K562 (cell line): ENCODE results near the gene ZNF140. TPM values are rescaled to one million over a fixed set of nuclear protein-coding genes. Genes with fewer than 3 reads are reported as not detected.

ENCODE experiments used
- ADNP ChIP-seq: fragments of 200-800 bp; sonication (Bioruptor generic); IDR thresholded peaks from 2 replicates; pipeline ENCODE4 v1.6.1; 2016; ENCODE audit warnings: missing genetic modification characterization, missing compliant biosample characterization
- ARID2 ChIP-seq: fragments of 450-650 bp; IDR thresholded peaks from 2 replicates; pipeline ENCODE4 v1.6.1; 2017; ENCODE audit warnings: antibody characterized with exemption, mild to moderate bottlenecking
- CBX2 ChIP-seq: fragments of 200-600 bp; sonication (generic); IDR thresholded peaks from one replicate; pipeline ENCODE4 v1.6.1; 2012; ENCODE audit warnings: mild to moderate bottlenecking, low read length, inconsistent platforms; ENCODE audit not compliant: insufficient read depth, poor library complexity, severe bottlenecking
- EHMT2 ChIP-seq: fragments of 450-650 bp; IDR thresholded peaks from 2 replicates; pipeline ENCODE4 v1.6.1; 2018; ENCODE audit warnings: antibody characterized with exemption
- ESRRB ChIP-seq: fragments of 250-450 bp; sonication (Bioruptor Pico); IDR thresholded peaks from 2 replicates; pipeline ENCODE4 v1.5.0; 2020; ENCODE audit warnings: mild to moderate bottlenecking, moderate library complexity, borderline replicate concordance
- GATAD2A ChIP-seq: fragments of 450-650 bp; IDR thresholded peaks from 2 replicates; pipeline ENCODE4 v1.6.1; 2017
- HNRNPLL ChIP-seq: fragments of 200-400 bp; formaldehyde crosslinking; IDR thresholded peaks from 2 replicates; pipeline ENCODE4 v1.6.1; 2017; ENCODE audit warnings: low read length, low read depth, mild to moderate bottlenecking; ENCODE audit not compliant: poor library complexity, severe bottlenecking
- LCOR ChIP-seq: sonication (generic); formaldehyde crosslinking; IDR thresholded peaks from 2 replicates; pipeline ENCODE4 v1.8.0; 2022; ENCODE audit warnings: mild to moderate bottlenecking, missing genetic modification reagents
- RAD21 ChIP-seq, 2 experiments: fragments of 250-450 bp in 1 of 2; fragments of 450-650 bp in 1 of 2; sonication (Bioruptor Pico) in 1 of 2; formaldehyde crosslinking in 1 of 2; IDR thresholded peaks in 1 of 2; conservative IDR thresholded peaks in 1 of 2; 2 replicates each; pipeline versions ENCODE4 v1.4.0 to v1.8.0; 2020 to 2022; ENCODE audit warnings: mild to moderate bottlenecking in 2 of 2, moderate library complexity in 1 of 2
- ZNF133 ChIP-seq: fragments of 250-450 bp; sonication (Bioruptor Pico); IDR thresholded peaks from 2 replicates; pipeline ENCODE4 v1.4.0; 2020; ENCODE audit warnings: mild to moderate bottlenecking
- ZNF175 ChIP-seq: fragments of 200-800 bp; sonication (Bioruptor generic); IDR thresholded peaks from 2 replicates; pipeline ENCODE4 v1.6.1; 2016; ENCODE audit warnings: low read depth, mild to moderate bottlenecking, missing genetic modification characterization, missing compliant biosample characterization
- ZNF232 ChIP-seq: sonication (generic); formaldehyde crosslinking; IDR thresholded peaks from 2 replicates; pipeline ENCODE4 v1.8.0; 2022; ENCODE audit warnings: mild to moderate bottlenecking, missing genetic modification reagents
- ZNF707 ChIP-seq: fragments of 250-450 bp; sonication (Bioruptor Pico); conservative IDR thresholded peaks from 2 replicates; pipeline ENCODE4 v1.8.0; 2022; ENCODE audit warnings: inconsistent platforms, mild to moderate bottlenecking, moderate library complexity
- ZNF766 ChIP-seq: fragments of 200-800 bp; sonication (Bioruptor generic); conservative IDR thresholded peaks from 2 replicates; pipeline ENCODE4 v1.6.1; 2016; ENCODE audit warnings: missing genetic modification characterization, missing compliant biosample characterization
- polyA plus RNA-seq, 8 experiments: library from polyadenylated mRNA; depleted of rRNA in 4 of 8; stranded (reverse) in 5 of 8; unstranded in 3 of 8; fragments of >200 nt; fragmentation: Nextera tagmentation in 2 of 8; fragmentation: Illumina TruSeq in 1 of 8; extraction: Ambion mirVana in 2 of 8; extraction: Trizol in 1 of 8; gene quantifications; 2 replicates each; pipeline versions ENCODE4 v1.2.1 to v1.2.3, GENCODE V29; 2011 to 2014; ENCODE audit warnings: inconsistent platforms in 1 of 8, missing spikeins in 1 of 8
- total RNA-seq, 7 experiments: library from RNA; depleted of rRNA in 6 of 7; stranded (reverse); fragments of >200 nt in 6 of 7; fragmentation: Illumina TruSeq in 2 of 7; extraction: Trizol in 2 of 7; gene quantifications; 2 replicates each; pipeline versions ENCODE4 v1.2.1 to v1.2.3, GENCODE V29; 2011 to 2021; ENCODE audit warnings: low replicate concordance in 1 of 7
- TF ChIP-seq, protein P1 (sequence below): fragments of 250-450 bp; sonication (Bioruptor Pico); IDR thresholded peaks from 2 replicates; pipeline ENCODE4 v1.8.0; 2022; ENCODE audit warnings: moderate library complexity, mild to moderate bottlenecking, inconsistent platforms
- TF ChIP-seq, protein P2 (sequence below): fragments of 450-650 bp; formaldehyde crosslinking; IDR thresholded peaks from 2 replicates; pipeline ENCODE4 v1.4.0; 2020; ENCODE audit warnings: mild to moderate bottlenecking, moderate library complexity
- TF ChIP-seq, protein P3 (sequence below), 2 experiments: fragments of 450-650 bp in 1 of 2; sonication (generic) in 1 of 2; formaldehyde crosslinking in 1 of 2; IDR thresholded peaks in 1 of 2; conservative IDR thresholded peaks in 1 of 2; 2 replicates each; pipeline versions ENCODE4 v1.6.1 to v1.8.1; 2016 to 2023; ENCODE audit warnings: mild to moderate bottlenecking in 2 of 2, moderate library complexity in 2 of 2, inconsistent platforms in 1 of 2, missing genetic modification reagents in 1 of 2
- TF ChIP-seq, protein P4 (sequence below): fragments of 250-450 bp; sonication (Bioruptor Pico); IDR thresholded peaks from 2 replicates; pipeline ENCODE4 v1.8.0; 2022; ENCODE audit warnings: inconsistent platforms
- TF ChIP-seq, protein P5 (sequence below): fragments of 450-650 bp; formaldehyde crosslinking; IDR thresholded peaks from 2 replicates; pipeline ENCODE4 v1.4.0; 2020; ENCODE audit warnings: mild to moderate bottlenecking, moderate library complexity

The ZNF140 gene
- total and polyA plus RNA-seq, 9 of the 15 experiments (the other 6 are each of a cell fraction or from before 2014, with no cell fraction given): 1.6 to 10.9 (median 5.3) TPM

DNA sequence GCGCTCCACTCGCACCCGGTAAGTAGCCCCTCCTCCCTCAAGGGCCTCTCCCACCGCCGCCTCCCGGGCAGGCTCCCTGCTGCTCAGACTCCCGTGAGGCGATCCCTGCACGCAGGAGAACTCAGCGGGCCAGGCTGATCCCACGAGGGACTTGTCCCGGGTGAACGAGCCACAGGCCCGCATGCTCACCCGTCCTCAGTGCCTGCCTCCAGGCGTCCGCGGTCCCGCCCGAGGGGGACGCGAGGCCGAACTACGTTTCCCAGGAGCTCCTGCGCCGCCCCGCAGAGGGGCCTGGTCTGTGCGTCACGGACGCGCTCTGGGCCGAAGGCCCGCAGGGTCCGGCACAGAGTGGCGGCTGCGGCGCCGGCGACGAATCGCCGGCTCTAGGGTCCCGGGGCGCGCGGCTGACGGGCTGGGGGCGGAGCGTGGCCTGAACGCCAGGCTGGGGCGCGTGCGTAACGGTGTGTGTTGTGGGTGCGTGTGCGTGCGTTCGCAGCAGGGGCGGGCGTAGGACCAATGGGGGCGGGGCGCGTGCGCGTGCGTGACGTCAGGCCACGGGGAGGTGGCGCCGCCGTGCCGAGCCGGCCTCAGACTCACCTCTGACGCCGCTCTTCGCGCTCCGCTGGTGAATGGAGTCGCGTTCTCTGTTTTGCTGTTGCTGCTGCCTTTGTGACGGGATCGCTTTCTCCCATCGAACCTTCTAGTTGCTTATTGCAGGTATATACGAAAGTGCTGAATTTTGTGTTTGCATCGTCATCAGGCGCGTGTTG, 49.5 kb downstream of the ZNF140 start, which contains the start of the genes ZNF10 and ZNF891 (continued):
- TF ChIP-seq ZNF133 (CRISPR knock-in tag) (no peak; the same call in 1 of the 2 replicates), ARID2 (no peak), ZNF175 (CRISPR knock-in tag) (0 out of 2 replicates have a peak, but pooled peaks have one; percentile 13), EHMT2 (no peak), LCOR (CRISPR knock-in tag) (peak; percentile 77; the same call in 1 of the 2 replicates), CBX2 (no peak), ZNF232 (CRISPR knock-in tag) (0 out of 2 replicates have a peak, but pooled peaks have one; percentile 55), ZNF707 (no peak), ZNF766 (peak; percentile 40; the same call in 1 of the 2 replicates), RAD21 (CRISPR knock-in tag; conservative IDR thresholded peaks at IDR 0.05 in 1 of 2, IDR thresholded peaks at IDR 0.05 in 1 of 2) (0 out of 4 replicates have a peak, but pooled peaks of 1 of the 2 experiments have one; percentile 8), HNRNPLL (peak; percentile 87), ESRRB (CRISPR knock-in tag) (no peak), ADNP (tag) (no peak), GATAD2A (peak; percentile 22; the same call in 1 of the 2 replicates)
- TF ChIP-seq, protein P1, sequence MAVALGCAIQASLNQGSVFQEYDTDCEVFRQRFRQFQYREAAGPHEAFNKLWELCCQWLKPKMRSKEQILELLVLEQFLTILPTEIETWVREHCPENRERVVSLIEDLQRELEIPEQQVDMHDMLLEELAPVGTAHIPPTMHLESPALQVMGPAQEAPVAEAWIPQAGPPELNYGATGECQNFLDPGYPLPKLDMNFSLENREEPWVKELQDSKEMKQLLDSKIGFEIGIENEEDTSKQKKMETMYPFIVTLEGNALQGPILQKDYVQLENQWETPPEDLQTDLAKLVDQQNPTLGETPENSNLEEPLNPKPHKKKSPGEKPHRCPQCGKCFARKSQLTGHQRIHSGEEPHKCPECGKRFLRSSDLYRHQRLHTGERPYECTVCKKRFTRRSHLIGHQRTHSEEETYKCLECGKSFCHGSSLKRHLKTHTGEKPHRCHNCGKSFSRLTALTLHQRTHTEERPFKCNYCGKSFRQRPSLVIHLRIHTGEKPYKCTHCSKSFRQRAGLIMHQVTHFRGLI (CRISPR knock-in tag): no peak
- TF ChIP-seq, protein P2, sequence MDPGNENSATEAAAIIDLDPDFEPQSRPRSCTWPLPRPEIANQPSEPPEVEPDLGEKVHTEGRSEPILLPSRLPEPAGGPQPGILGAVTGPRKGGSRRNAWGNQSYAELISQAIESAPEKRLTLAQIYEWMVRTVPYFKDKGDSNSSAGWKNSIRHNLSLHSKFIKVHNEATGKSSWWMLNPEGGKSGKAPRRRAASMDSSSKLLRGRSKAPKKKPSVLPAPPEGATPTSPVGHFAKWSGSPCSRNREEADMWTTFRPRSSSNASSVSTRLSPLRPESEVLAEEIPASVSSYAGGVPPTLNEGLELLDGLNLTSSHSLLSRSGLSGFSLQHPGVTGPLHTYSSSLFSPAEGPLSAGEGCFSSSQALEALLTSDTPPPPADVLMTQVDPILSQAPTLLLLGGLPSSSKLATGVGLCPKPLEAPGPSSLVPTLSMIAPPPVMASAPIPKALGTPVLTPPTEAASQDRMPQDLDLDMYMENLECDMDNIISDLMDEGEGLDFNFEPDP: 0 out of 2 replicates have a peak, but pooled peaks have one; percentile 10
- TF ChIP-seq, protein P3, sequence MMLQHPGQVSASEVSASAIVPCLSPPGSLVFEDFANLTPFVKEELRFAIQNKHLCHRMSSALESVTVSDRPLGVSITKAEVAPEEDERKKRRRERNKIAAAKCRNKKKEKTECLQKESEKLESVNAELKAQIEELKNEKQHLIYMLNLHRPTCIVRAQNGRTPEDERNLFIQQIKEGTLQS (IDR thresholded peaks at IDR 0.05): peak; percentile 55
- TF ChIP-seq, protein P3 (CRISPR knock-in tag; conservative IDR thresholded peaks at IDR 0.05): no peak
- TF ChIP-seq, protein P4, sequence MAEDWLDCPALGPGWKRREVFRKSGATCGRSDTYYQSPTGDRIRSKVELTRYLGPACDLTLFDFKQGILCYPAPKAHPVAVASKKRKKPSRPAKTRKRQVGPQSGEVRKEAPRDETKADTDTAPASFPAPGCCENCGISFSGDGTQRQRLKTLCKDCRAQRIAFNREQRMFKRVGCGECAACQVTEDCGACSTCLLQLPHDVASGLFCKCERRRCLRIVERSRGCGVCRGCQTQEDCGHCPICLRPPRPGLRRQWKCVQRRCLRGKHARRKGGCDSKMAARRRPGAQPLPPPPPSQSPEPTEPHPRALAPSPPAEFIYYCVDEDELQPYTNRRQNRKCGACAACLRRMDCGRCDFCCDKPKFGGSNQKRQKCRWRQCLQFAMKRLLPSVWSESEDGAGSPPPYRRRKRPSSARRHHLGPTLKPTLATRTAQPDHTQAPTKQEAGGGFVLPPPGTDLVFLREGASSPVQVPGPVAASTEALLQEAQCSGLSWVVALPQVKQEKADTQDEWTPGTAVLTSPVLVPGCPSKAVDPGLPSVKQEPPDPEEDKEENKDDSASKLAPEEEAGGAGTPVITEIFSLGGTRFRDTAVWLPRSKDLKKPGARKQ (CRISPR knock-in tag): no peak
- TF ChIP-seq, protein P5, sequence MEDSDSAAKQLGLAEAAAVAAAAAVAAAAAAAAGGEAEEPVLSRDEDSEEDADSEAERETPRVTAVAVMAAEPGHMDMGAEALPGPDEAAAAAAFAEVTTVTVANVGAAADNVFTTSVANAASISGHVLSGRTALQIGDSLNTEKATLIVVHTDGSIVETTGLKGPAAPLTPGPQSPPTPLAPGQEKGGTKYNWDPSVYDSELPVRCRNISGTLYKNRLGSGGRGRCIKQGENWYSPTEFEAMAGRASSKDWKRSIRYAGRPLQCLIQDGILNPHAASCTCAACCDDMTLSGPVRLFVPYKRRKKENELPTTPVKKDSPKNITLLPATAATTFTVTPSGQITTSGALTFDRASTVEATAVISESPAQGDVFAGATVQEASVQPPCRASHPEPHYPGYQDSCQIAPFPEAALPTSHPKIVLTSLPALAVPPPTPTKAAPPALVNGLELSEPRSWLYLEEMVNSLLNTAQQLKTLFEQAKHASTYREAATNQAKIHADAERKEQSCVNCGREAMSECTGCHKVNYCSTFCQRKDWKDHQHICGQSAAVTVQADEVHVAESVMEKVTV (CRISPR knock-in tag): 0 out of 2 replicates have a peak, but pooled peaks have one; percentile 5
